Measurements from ENCODE around the gene PRPF38A. TPM values are rescaled to one million over a fixed set of nuclear protein-coding genes. Genes with fewer than 3 reads are reported as not detected.

PRPF38A gene
- total and polyA plus RNA-seq, 4 donors, result 5.9 to 10.3 (median 8.6) TPM

DNA sequence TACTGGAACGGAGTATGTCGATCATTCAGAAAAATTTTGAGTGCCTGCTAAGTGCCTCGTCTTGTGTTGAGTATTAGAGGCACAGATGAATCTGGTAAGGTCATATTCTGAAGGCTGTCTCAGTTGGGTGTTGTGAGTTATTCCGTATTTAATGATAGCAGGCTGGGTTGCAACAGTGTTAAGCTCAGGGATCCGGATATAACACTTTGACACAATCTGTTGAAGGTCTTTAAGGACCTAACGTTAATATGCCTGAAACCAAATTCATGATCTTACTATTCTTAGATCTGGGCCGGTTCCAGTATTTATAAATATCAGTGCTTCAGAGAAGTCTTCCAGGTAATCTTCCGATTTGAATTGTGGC is 555 bp downstream of the PRPF38A start (continued):
- no peak for TF ChIP-seq CTCF (IDR thresholded peaks at IDR 0.05; ENCODE audit: low read depth, low read length, missing input control)
- no peak for TF ChIP-seq NR2F2 (IDR thresholded peaks at IDR 0.05)
- TF ChIP-seq SP1 (IDR thresholded peaks at IDR 0.05), result no peak
- TF ChIP-seq JUND (IDR thresholded peaks at IDR 0.05), result no peak
- no peak for TF ChIP-seq MAX (IDR thresholded peaks at IDR 0.05)
- no peak for TF ChIP-seq RXRA (IDR thresholded peaks at IDR 0.05)

DNA sequence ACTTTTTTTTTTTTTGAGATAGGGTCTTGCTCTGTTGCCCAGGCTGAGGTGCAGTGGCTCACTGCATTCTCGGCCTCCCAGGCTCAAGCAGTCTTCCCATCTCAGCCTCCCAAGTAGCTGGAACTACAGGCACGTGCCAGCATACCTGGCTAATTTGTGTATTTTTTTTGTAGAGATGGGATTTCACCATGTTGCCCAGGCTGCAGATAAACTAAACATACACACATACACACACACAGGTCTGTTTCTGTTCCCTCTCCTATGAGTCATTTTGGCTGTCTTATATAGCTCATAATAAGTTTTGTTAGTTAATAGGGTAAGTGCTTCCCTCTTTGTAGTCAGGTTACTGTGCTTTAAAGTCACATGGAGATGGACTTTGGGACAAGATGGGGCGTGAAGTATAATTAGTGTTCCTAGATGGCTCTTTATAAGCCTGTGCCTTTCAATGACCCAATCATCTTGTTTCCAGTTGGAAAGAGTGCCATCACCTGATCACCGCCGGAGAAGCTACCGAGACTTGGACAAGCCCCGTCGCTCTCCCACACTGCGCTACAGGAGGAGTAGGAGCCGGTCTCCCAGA is 9.1 kb downstream of the PRPF38A start:
- peaks cover 17 to 87% (median 75%) of the 10 kb centered on the region in 4 donors for H3K36me3 ChIP-seq (ENCODE audit: control insufficient read depth in 4 of 4, insufficient read depth in 3 of 4, low read depth in 1 of 4, low read length in 3 of 4)
- H3K9ac ChIP-seq (ENCODE audit: low read depth in 1 of 2, low read length in 2 of 2), result no peak overlapping the region
- peaks cover 0 to 1% (median 0%) of the 10 kb centered on the region in 4 donors for H3K4me1 ChIP-seq (ENCODE audit: control insufficient read depth in 4 of 4, insufficient read depth in 4 of 4, low read length in 3 of 4)
- TF ChIP-seq SP1 (IDR thresholded peaks at IDR 0.05) (no peak), HNF4G (IDR thresholded peaks at IDR 0.05) (no peak), GABPA (IDR thresholded peaks at IDR 0.05 in 1 of 2, conservative IDR thresholded peaks at IDR 0.05 in 1 of 2) (no peak), FOXA2 (IDR thresholded peaks at IDR 0.05) (no peak)
- H3K4me3 ChIP-seq (ENCODE audit: low read depth in 1 of 3, low read length in 3 of 3), result no peak overlapping the region
- H3K27me3 ChIP-seq (ENCODE audit: control insufficient read depth in 4 of 4, insufficient read depth in 4 of 4, low read length in 3 of 4), result no peaks in the 10 kb centered on the region
- no peak overlapping the region for H3K27ac ChIP-seq (ENCODE audit: low read depth in 1 of 2, low read length in 2 of 2)
- DNase-seq (ENCODE audit: low spot score), result no peak
- 93% methylated on average over 10 of the region's 10 CpGs for WGBS
- no peaks in the 10 kb centered on the region for H3K9me3 ChIP-seq (ENCODE audit: control insufficient read depth in 4 of 4, low read length in 3 of 4)

- no peaks in the 10 kb centered on the region for H3K9me3 ChIP-seq (ENCODE audit: control insufficient read depth in 4 of 4, low read length in 3 of 4)
- H3K27me3 ChIP-seq (ENCODE audit: control insufficient read depth in 4 of 4, insufficient read depth in 4 of 4, low read length in 3 of 4), result no peaks in the 10 kb centered on the region
- H3K4me1 ChIP-seq (ENCODE audit: control insufficient read depth in 4 of 4, insufficient read depth in 4 of 4, low read length in 3 of 4), result no peaks in the 10 kb centered on the region
- DNase-seq (ENCODE audit: low spot score), result no peak
- no peak overlapping the region for H3K9ac ChIP-seq (ENCODE audit: low read depth in 1 of 2, low read length in 2 of 2)
- TF ChIP-seq HNF4A (conservative IDR thresholded peaks at IDR 0.05) (no peak), RAD21 (IDR thresholded peaks at IDR 0.05) (no peak), SP1 (IDR thresholded peaks at IDR 0.05) (no peak)
- TF ChIP-seq, protein P1, sequence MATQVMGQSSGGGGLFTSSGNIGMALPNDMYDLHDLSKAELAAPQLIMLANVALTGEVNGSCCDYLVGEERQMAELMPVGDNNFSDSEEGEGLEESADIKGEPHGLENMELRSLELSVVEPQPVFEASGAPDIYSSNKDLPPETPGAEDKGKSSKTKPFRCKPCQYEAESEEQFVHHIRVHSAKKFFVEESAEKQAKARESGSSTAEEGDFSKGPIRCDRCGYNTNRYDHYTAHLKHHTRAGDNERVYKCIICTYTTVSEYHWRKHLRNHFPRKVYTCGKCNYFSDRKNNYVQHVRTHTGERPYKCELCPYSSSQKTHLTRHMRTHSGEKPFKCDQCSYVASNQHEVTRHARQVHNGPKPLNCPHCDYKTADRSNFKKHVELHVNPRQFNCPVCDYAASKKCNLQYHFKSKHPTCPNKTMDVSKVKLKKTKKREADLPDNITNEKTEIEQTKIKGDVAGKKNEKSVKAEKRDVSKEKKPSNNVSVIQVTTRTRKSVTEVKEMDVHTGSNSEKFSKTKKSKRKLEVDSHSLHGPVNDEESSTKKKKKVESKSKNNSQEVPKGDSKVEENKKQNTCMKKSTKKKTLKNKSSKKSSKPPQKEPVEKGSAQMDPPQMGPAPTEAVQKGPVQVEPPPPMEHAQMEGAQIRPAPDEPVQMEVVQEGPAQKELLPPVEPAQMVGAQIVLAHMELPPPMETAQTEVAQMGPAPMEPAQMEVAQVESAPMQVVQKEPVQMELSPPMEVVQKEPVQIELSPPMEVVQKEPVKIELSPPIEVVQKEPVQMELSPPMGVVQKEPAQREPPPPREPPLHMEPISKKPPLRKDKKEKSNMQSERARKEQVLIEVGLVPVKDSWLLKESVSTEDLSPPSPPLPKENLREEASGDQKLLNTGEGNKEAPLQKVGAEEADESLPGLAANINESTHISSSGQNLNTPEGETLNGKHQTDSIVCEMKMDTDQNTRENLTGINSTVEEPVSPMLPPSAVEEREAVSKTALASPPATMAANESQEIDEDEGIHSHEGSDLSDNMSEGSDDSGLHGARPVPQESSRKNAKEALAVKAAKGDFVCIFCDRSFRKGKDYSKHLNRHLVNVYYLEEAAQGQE (IDR thresholded peaks at IDR 0.05), result no peak
- no peak overlapping the region for H3K4me3 ChIP-seq (ENCODE audit: low read depth in 1 of 3, low read length in 3 of 3)
- no peak overlapping the region for H3K27ac ChIP-seq (ENCODE audit: low read depth in 1 of 2, low read length in 2 of 2)
- H3K36me3 ChIP-seq (ENCODE audit: control insufficient read depth in 4 of 4, insufficient read depth in 3 of 4, low read depth in 1 of 4, low read length in 3 of 4), result peaks cover 14 to 80% (median 75%) of the 10 kb centered on the region in 4 donors
Observed at GRCh38 chr1:52414942-52415341, 10.5 kb downstream of the PRPF38A start.
